ENCODE data around the gene BICD1. TPM values are rescaled to one million over a fixed set of nuclear protein-coding genes. Genes with fewer than 3 reads are reported as not detected.
"Not testable (repeated sequence)": the region's sequence is repeated elsewhere in the genome, so short reads cannot be mapped to it uniquely, and the experiment has no call there.

BICD1 gene
- total RNA-seq, 2 donors from 2014 or later, result 15.1 to 18.4 TPM

GRCh38 chr12:32196250-32197198 lies 89.9 kb downstream of the BICD1 start:
- DNase-seq (ENCODE audit: low spot score in 2 of 2) (no peak), ATAC-seq (peak; percentile 31 to 83)
- H3K9me3 Mint-ChIP-seq, result peaks cover 8 to 9% of the 10 kb centered on the region in 2 donors
- no peak overlapping the region for H3K27ac Mint-ChIP-seq
- peaks cover 0 to 43% of the 10 kb centered on the region in 2 donors for H3K36me3 Mint-ChIP-seq

- peaks cover 0 to 42% of the 10 kb centered on the region in 2 donors for H3K36me3 Mint-ChIP-seq
- H3K27ac Mint-ChIP-seq, result no peak overlapping the region
- peaks cover 5 to 9% of the 10 kb centered on the region in 2 donors for H3K9me3 Mint-ChIP-seq
- ATAC-seq, result no peak
- DNase-seq (ENCODE audit: low spot score in 2 of 2), result no peak
These were observed 90.8 kb downstream of the BICD1 start for GRCh38 chr12:32197421-32197820.

- H3K36me3 Mint-ChIP-seq, result peaks cover 4 to 31% of the 10 kb centered on the region in 2 donors
- peak overlapping the region; percentile 5 to 16 for H3K27ac Mint-ChIP-seq
- ATAC-seq (peak; percentile 75 to 91), DNase-seq (ENCODE audit: low spot score in 2 of 2) (no peak)
- H3K9me3 Mint-ChIP-seq, result peaks cover 4 to 8% of the 10 kb centered on the region in 2 donors
These were observed 91.9 kb downstream of the BICD1 start for GRCh38 chr12:32198555-32198954.

GRCh38 chr12:32201096-32201495 lies 94.4 kb downstream of the BICD1 start:
- Mint-ChIP-seq H3K27ac (no peak overlapping the region), H3K9me3 (peaks cover 0 to 4% of the 10 kb centered on the region in 2 donors)
- ATAC-seq, result no peak

GRCh38 chr12:32201976-32202375 lies 95.3 kb downstream of the BICD1 start:
- peaks cover 4 to 8% of the 10 kb centered on the region in 2 donors for H3K36me3 Mint-ChIP-seq
- no peak overlapping the region for H3K27ac Mint-ChIP-seq
- DNase-seq (ENCODE audit: low spot score in 2 of 2) (no peak), ATAC-seq (no peak)
- H3K9me3 Mint-ChIP-seq, result peaks cover 0 to 4% of the 10 kb centered on the region in 2 donors

More at GRCh38 chr12:32201096-32201495, 94.4 kb downstream of the BICD1 start:
- H3K36me3 Mint-ChIP-seq, result peaks cover 4 to 11% of the 10 kb centered on the region in 2 donors
- no peak for DNase-seq (ENCODE audit: low spot score in 2 of 2)

GRCh38 chr12:32205731-32206130 lies 99.1 kb downstream of the BICD1 start:
- ATAC-seq (no peak), DNase-seq (ENCODE audit: low spot score in 2 of 2) (no peak)
- H3K36me3 Mint-ChIP-seq, result peaks cover 4 to 6% of the 10 kb centered on the region in 2 donors
- peaks cover 0 to 4% of the 10 kb centered on the region in 2 donors for H3K9me3 Mint-ChIP-seq
- H3K27ac Mint-ChIP-seq, result peak overlapping the region in 1 of 2 donors; percentile 23

- Mint-ChIP-seq H3K36me3 (no peaks in the 10 kb centered on the region), H3K27ac (no peak overlapping the region), H3K9me3 (peaks cover 0 to 4% of the 10 kb centered on the region in 2 donors)
- DNase-seq (ENCODE audit: low spot score in 2 of 2) (no peak), ATAC-seq (no peak)
These were observed 101.7 kb downstream of the BICD1 start for GRCh38 chr12:32208355-32208754.

GRCh38 chr12:32211066-32211899 lies 104.6 kb downstream of the BICD1 start:
- ATAC-seq (no peak), DNase-seq (ENCODE audit: low spot score in 2 of 2) (no peak)
- H3K9me3 Mint-ChIP-seq, result no peaks in the 10 kb centered on the region
- H3K27ac Mint-ChIP-seq, result no peak overlapping the region
- peaks cover 0 to 4% of the 10 kb centered on the region in 2 donors for H3K36me3 Mint-ChIP-seq

- H3K36me3 Mint-ChIP-seq, result peaks cover 0 to 9% of the 10 kb centered on the region in 2 donors
- H3K27ac Mint-ChIP-seq, result no peak overlapping the region
- ATAC-seq (no peak), DNase-seq (ENCODE audit: low spot score in 2 of 2) (no peak)
- no peaks in the 10 kb centered on the region for H3K9me3 Mint-ChIP-seq
These were observed 105.2 kb downstream of the BICD1 start for GRCh38 chr12:32211900-32212156.

- H3K9me3 Mint-ChIP-seq, result no peaks in the 10 kb centered on the region
- no peak for DNase-seq (ENCODE audit: low spot score in 2 of 2)
- H3K36me3 Mint-ChIP-seq, result peaks cover 16 to 21% of the 10 kb centered on the region in 2 donors
- ATAC-seq, result no peak
- H3K27ac Mint-ChIP-seq, result no peak overlapping the region
These were observed 108.1 kb downstream of the BICD1 start for GRCh38 chr12:32214723-32215122.

- peak; percentile 33 to 37 for ATAC-seq
- Mint-ChIP-seq H3K36me3 (peaks cover 16 to 21% of the 10 kb centered on the region in 2 donors), H3K27ac (no peak overlapping the region)
These were observed 111.0 kb downstream of the BICD1 start for GRCh38 chr12:32217354-32218310.

GRCh38 chr12:32223941-32224340 lies 117.3 kb downstream of the BICD1 start:
- Mint-ChIP-seq H3K27ac (no peak overlapping the region), H3K9me3 (no peaks in the 10 kb centered on the region), H3K36me3 (peaks cover 0 to 9% of the 10 kb centered on the region in 2 donors)
- no peak for DNase-seq (ENCODE audit: low spot score in 2 of 2)
- no peak for ATAC-seq

More at GRCh38 chr12:32217354-32218310, 111.0 kb downstream of the BICD1 start:
- DNase-seq (ENCODE audit: low spot score in 2 of 2), result no peak
- no peaks in the 10 kb centered on the region for H3K9me3 Mint-ChIP-seq

- no peak for DNase-seq (ENCODE audit: low spot score in 2 of 2)
- Mint-ChIP-seq H3K9me3 (no peaks in the 10 kb centered on the region), H3K27ac (no peak overlapping the region), H3K36me3 (peaks cover 0 to 9% of the 10 kb centered on the region in 2 donors)
- no peak for ATAC-seq
These were observed 120.1 kb downstream of the BICD1 start for GRCh38 chr12:32226768-32227167.

GRCh38 chr12:32229971-32230612 lies 123.4 kb downstream of the BICD1 start:
- Mint-ChIP-seq H3K36me3 (peaks cover 0 to 9% of the 10 kb centered on the region in 2 donors), H3K27ac (no peak overlapping the region), H3K9me3 (no peaks in the 10 kb centered on the region)
- ATAC-seq, result no peak
- DNase-seq (ENCODE audit: low spot score in 2 of 2), result no peak

GRCh38 chr12:32230613-32230993 lies 124.0 kb downstream of the BICD1 start:
- ATAC-seq (no peak), DNase-seq (ENCODE audit: low spot score in 2 of 2) (no peak)
- Mint-ChIP-seq H3K27ac (no peak overlapping the region), H3K36me3 (peaks cover 0 to 9% of the 10 kb centered on the region in 2 donors), H3K9me3 (no peaks in the 10 kb centered on the region)

GRCh38 chr12:32231361-32231760 lies 124.7 kb downstream of the BICD1 start:
- DNase-seq (ENCODE audit: low spot score in 2 of 2); H3K36me3 Mint-ChIP-seq; H3K9me3 Mint-ChIP-seq; ATAC-seq; H3K27ac Mint-ChIP-seq: not testable (repeated sequence)

All from activated naive CD4-positive, alpha-beta T cell treated with anti-CD3 and anti-CD28 coated beads, Interleukin-2, amount 50 U/mL, for 72 hours (primary cell).